Heart left ventricle (tissue), 16 donors: ENCODE results near the gene TMOD4. TPM values are rescaled to one million over a fixed set of nuclear protein-coding genes. Genes with fewer than 3 reads are reported as not detected.

Experiments used
- ATAC-seq, 4 donors: fragments of 200-7000 bp; cut with Tn5 transposase; one replicate each; pipeline ENCODE4 v1.9.1; 2020 to 2022; ENCODE audit warnings: moderate library complexity in 4 of 4, mild to moderate bottlenecking in 3 of 4, moderate number of reproducible peaks in 1 of 4
- DNase-seq, 5 donors: peaks; one replicate each; pipeline ENCODE4 v3.0.0-alpha.2; 2020
- H3K27ac ChIP-seq, 12 donors: fragments of 200-600 bp; sonication (generic) in 4 of 12; one replicate each; pipeline versions ENCODE4 v1.5.0 to v1.8.0; 2016 to 2022; ENCODE audit warnings: mild to moderate bottlenecking in 2 of 12
- H3K27me3 ChIP-seq, 9 donors: fragments of 200-600 bp; sonication (generic) in 2 of 9; one replicate each; pipeline versions ENCODE4 v1.5.1 to v1.8.0; 2016 to 2022; ENCODE audit warnings: mild to moderate bottlenecking in 3 of 9
- H3K36me3 ChIP-seq, 9 donors: fragments of 200-600 bp; sonication (generic) in 2 of 9; one replicate each; pipeline versions ENCODE4 v1.5.0 to v1.8.0; 2018 to 2022; ENCODE audit warnings: mild to moderate bottlenecking in 2 of 9
- H3K4me1 ChIP-seq, 12 donors: fragments of 200-600 bp; sonication (generic) in 4 of 12; one replicate each; pipeline versions ENCODE4 v1.5.0 to v1.8.0; 2016 to 2022; ENCODE audit warnings: mild to moderate bottlenecking in 3 of 12
- H3K4me3 ChIP-seq, 12 donors: fragments of 200-600 bp; sonication (generic) in 4 of 12; one replicate each; pipeline versions ENCODE4 v1.5.0 to v1.8.0; 2017 to 2022; ENCODE audit warnings: mild to moderate bottlenecking in 9 of 12, moderate library complexity in 4 of 12
- H3K9me3 ChIP-seq, 12 donors: fragments of 200-600 bp; sonication (generic) in 4 of 12; one replicate each; pipeline versions ENCODE4 v1.5.0 to v1.8.0; 2016 to 2022; ENCODE audit warnings: mild to moderate bottlenecking in 1 of 12
- CTCF ChIP-seq, 12 donors: fragments of 200-600 bp; sonication (generic) in 4 of 12; IDR thresholded peaks; one replicate each; pipeline versions ENCODE4 v1.5.0 to v1.8.0; 2018 to 2022; ENCODE audit warnings: antibody characterized with exemption in 12 of 12, mild to moderate bottlenecking in 5 of 12
- POLR2A ChIP-seq, 2 donors: fragments of 450-650 bp; IDR thresholded peaks; one replicate each; pipeline ENCODE4 v1.6.1; 2017; ENCODE audit warnings: antibody characterized with exemption in 2 of 2, mild to moderate bottlenecking in 2 of 2, moderate library complexity in 2 of 2
- WGBS, 4 donors: extraction: QIAGEN DNeasy Blood & Tissue Kit in 2 of 4; methylation state at CpG; one replicate each; pipeline versions ENCODE4 v1.1.5 to v1.1.7; 2013 to 2018; 5-methylcytosine and 5-hydroxymethylcytosine counted together
- intact Hi-C, 10 donors: fragments of 100-400 bp; cut with DNase I; formaldehyde crosslinking; loops; one replicate each; pipeline versions ENCODE4 v1.11.1 to v1.14.2; 2022
- polyA plus RNA-seq, 2 donors: library from polyadenylated mRNA; stranded (reverse); fragments of 200-250 nt; gene quantifications; one replicate each; pipeline ENCODE4 v1.2.3, GENCODE V29; 2013
- total RNA-seq, 9 donors: library from RNA; depleted of rRNA in 2 of 9; stranded (reverse); fragments of >200 nt in 2 of 9; fragmentation: NEBNext Ultra II Directional in 3 of 9; extraction: Animal tissue kit (Norgen Biotek cat#: 25700) in 3 of 9; gene quantifications; one replicate each; pipeline versions ENCODE4 v1.1.0 to v1.2.4, GENCODE V29; 2016 to 2023
- donor health status: ischemic (EF 13 %, LVEDD 7.1; RV severe dilation, severe dysfunction).
- donor health status: healthy with polysubstance abuse.
- donor health status: DM: no; HTN: yes; CAD: no.
- donor health status: DM: no; HTN: no; CAD: no.
- donor health status: ischemic (EF 25% LVEDD 6.9; RV normal size, moderate dysfunction).
- donor health status: ischemic (EF 25% LVEDD 5.7; RV mildly dilated, moderate dysfunction).
- donor health status: healthy.
- donor health status: DM: yes; HTN: yes; CAD: no.
- donor health status: ischemic (EF 35%, LVEDD 5.7; RV mildly dilated, moderate dysfunction).
- donor health status: nonischemic (EF 11% LVEDD 7.7; RV severe dilation, severe dysfunction).
- donor health status: DM: yes; HTN: yes; CAD: no.
- donor health status: PGD.
- donor health status: ischemic (EF 29% LVEDD 5.4; RV normal size, mild dysfunction).
- donor health status: nonischemic (EF 23%, LVEDD 6.1; RV moderate dilation, normal function).

The TMOD4 gene
- total and polyA plus RNA-seq, 11 donors = 0.37 to 0.61 (median 0.50) TPM; not detected in 8

- Histone ChIP-seq H3K36me3 (peaks cover 0 to 45% (median 31%) of the 10 kb centered on the region in 9 donors), H3K27ac (peak overlapping the region; percentile 79 to 92 (median 87)), H3K4me1 (peaks cover 13 to 56% (median 38%) of the 10 kb centered on the region in 12 donors), H3K9me3 (no peaks in the 10 kb centered on the region), H3K27me3 (peaks cover 0 to 5% (median 0%) of the 10 kb centered on the region in 9 donors), H3K4me3 (peak overlapping the region in 1 of 12 donors; percentile 12)
- WGBS, 4 donors = 52 to 66% (median 58%) methylated on average over 4 to 5 of the region's 5 CpGs
- ATAC-seq (peak; percentile 27 to 61 (median 48)), DNase-seq (peak in 4 of 5 donors; percentile 57 to 78 (median 69))
- TF ChIP-seq POLR2A (IDR thresholded peaks at IDR 0.05) (no peak), CTCF (IDR thresholded peaks at IDR 0.05) (no peak)
- intact Hi-C loops = loop anchor here in 1 of 10 donors (5.0 to 10.0 kb wide), 2 partner anchors 35 to 118 kb away; no protein-coding TSS in a partner anchor
Measured at GRCh38 chr1:151142411-151143056, 33.2 kb downstream of the TMOD4 start.

GRCh38 chr1:151137789-151138188 is 38.0 kb downstream of the TMOD4 start:
- Histone ChIP-seq H3K4me1 (peaks cover 3 to 19% (median 9%) of the 10 kb centered on the region in 12 donors), H3K27me3 (no peaks in the 10 kb centered on the region), H3K4me3 (no peak overlapping the region), H3K27ac (no peak overlapping the region), H3K36me3 (peaks cover 2 to 86% (median 72%) of the 10 kb centered on the region in 9 donors), H3K9me3 (no peaks in the 10 kb centered on the region)
- DNase-seq = no peak
- ATAC-seq = no peak
- 94 to 97% (median 94%) methylated on average over 6 to 7 of the region's 7 CpGs for WGBS, 4 donors
- intact Hi-C loops = no loop called here
- TF ChIP-seq POLR2A (IDR thresholded peaks at IDR 0.05) = no peak

- H3K27ac ChIP-seq = no peak overlapping the region
- H3K36me3 ChIP-seq = peaks cover 2 to 80% (median 64%) of the 10 kb centered on the region in 9 donors
- H3K27me3 ChIP-seq = no peaks in the 10 kb centered on the region
- TF ChIP-seq POLR2A (IDR thresholded peaks at IDR 0.05) = no peak
- peak in 1 of 12 donors; percentile 9 for TF ChIP-seq CTCF (IDR thresholded peaks at IDR 0.05)
- H3K9me3 ChIP-seq = no peaks in the 10 kb centered on the region
- H3K4me1 ChIP-seq = peaks cover 0 to 20% (median 1%) of the 10 kb centered on the region in 12 donors
- H3K4me3 ChIP-seq = no peak overlapping the region
- ATAC-seq (no peak), DNase-seq (no peak)
- intact Hi-C loops = no loop called here
- 85 to 92% (median 89%) methylated on average over 11 to 12 of the region's 12 CpGs for WGBS, 4 donors
Measured at GRCh38 chr1:151135433-151136385, 40.1 kb downstream of the TMOD4 start.

- intact Hi-C loops = no loop called here
- 93 to 96% (median 93%) methylated on average over 7 of the region's 7 CpGs for WGBS, 4 donors
- Histone ChIP-seq H3K36me3 (peaks cover 2 to 74% (median 63%) of the 10 kb centered on the region in 9 donors), H3K27ac (no peak overlapping the region), H3K9me3 (no peaks in the 10 kb centered on the region), H3K4me3 (no peak overlapping the region), H3K27me3 (no peaks in the 10 kb centered on the region), H3K4me1 (peaks cover 0 to 23% (median 3%) of the 10 kb centered on the region in 12 donors)
- no peak for DNase-seq
- ATAC-seq = no peak
- TF ChIP-seq POLR2A (IDR thresholded peaks at IDR 0.05) (no peak), CTCF (IDR thresholded peaks at IDR 0.05) (no peak)
Measured at GRCh38 chr1:151134991-151135390, 40.8 kb downstream of the TMOD4 start.
